NCI-H524 (cell line): ENCODE results near the gene SEMA4D.
"Not testable (repeated sequence)": the region's sequence is repeated elsewhere in the genome, so short reads cannot be mapped to it uniquely, and the experiment has no call there.

Source experiments
- DNase-seq, 2 experiments: peaks; one replicate each; lab custom pipeline; 2025; lab: John Stamatoyannopoulos, UW

SEMA4D gene

GRCh38 chr9:89386206-89386605, 111.7 kb downstream of the SEMA4D start:
- no peak for DNase-seq

- no peak for DNase-seq
Observed at GRCh38 chr9:89384783-89385182, 113.1 kb downstream of the SEMA4D start.

- DNase-seq, result no peak
Observed at GRCh38 chr9:89383721-89384300, 114.1 kb downstream of the SEMA4D start.

GRCh38 chr9:89383030-89383720, 114.7 kb downstream of the SEMA4D start:
- DNase-seq, result no peak

GRCh38 chr9:89382026-89382986, 115.6 kb downstream of the SEMA4D start:
- no peak for DNase-seq

- DNase-seq, result no peak
Observed at GRCh38 chr9:89381308-89381609, 116.7 kb downstream of the SEMA4D start.

GRCh38 chr9:89380437-89381307, 117.2 kb downstream of the SEMA4D start:
- DNase-seq, result no peak

GRCh38 chr9:89379508-89380115, 118.3 kb downstream of the SEMA4D start:
- no peak for DNase-seq

GRCh38 chr9:89379031-89379430, 118.9 kb downstream of the SEMA4D start:
- DNase-seq, result no peak

- no peak for DNase-seq
Observed at GRCh38 chr9:89378541-89378940, 119.4 kb downstream of the SEMA4D start.

- DNase-seq, result no peak
Observed at GRCh38 chr9:89377411-89377810, 120.5 kb downstream of the SEMA4D start.

- DNase-seq, result no peak
Observed at GRCh38 chr9:89376741-89377351, 121.1 kb downstream of the SEMA4D start.

GRCh38 chr9:89376286-89376685, 121.6 kb downstream of the SEMA4D start:
- no peak for DNase-seq

- DNase-seq, result no peak
Observed at GRCh38 chr9:89375191-89375760, 122.6 kb downstream of the SEMA4D start.

GRCh38 chr9:89374176-89374575, 123.7 kb downstream of the SEMA4D start:
- no peak for DNase-seq

GRCh38 chr9:89372979-89373378, 124.9 kb downstream of the SEMA4D start:
- no peak for DNase-seq

- no peak for DNase-seq
Observed at GRCh38 chr9:89372230-89372816, 125.6 kb downstream of the SEMA4D start.

- not testable (repeated sequence) for DNase-seq
Observed at GRCh38 chr9:89371791-89372190, 126.1 kb downstream of the SEMA4D start.

GRCh38 chr9:89370593-89370992, 127.3 kb downstream of the SEMA4D start:
- no peak for DNase-seq

- no peak for DNase-seq
Observed at GRCh38 chr9:89368978-89369377, 128.9 kb downstream of the SEMA4D start.
